Peyer's patch (tissue), 4 donors: ENCODE data around the gene POTED.
"Not testable (repeated sequence)": the region's sequence is repeated elsewhere in the genome, so short reads cannot be mapped to it uniquely, and the experiment has no call there.

Experiments
- POLR2A ChIP-seq, 2 donors: fragments of 450-650 bp; IDR thresholded peaks; one replicate each; pipeline ENCODE4 v1.5.1; 2017; ENCODE audit warnings: antibody characterized with exemption in 2 of 2, mild to moderate bottlenecking in 2 of 2, moderate library complexity in 2 of 2
- TF ChIP-seq, protein P1 (sequence below), 6 experiments: fragments of 450-650 bp in 4 of 6; fragments of 200-600 bp in 2 of 6; sonication (generic) in 1 of 6; IDR thresholded peaks; one replicate each; pipeline ENCODE4 v1.5.1; 2017 to 2019; ENCODE audit warnings: antibody characterized with exemption in 6 of 6, mild to moderate bottlenecking in 3 of 6, moderate library complexity in 1 of 6

DNA sequence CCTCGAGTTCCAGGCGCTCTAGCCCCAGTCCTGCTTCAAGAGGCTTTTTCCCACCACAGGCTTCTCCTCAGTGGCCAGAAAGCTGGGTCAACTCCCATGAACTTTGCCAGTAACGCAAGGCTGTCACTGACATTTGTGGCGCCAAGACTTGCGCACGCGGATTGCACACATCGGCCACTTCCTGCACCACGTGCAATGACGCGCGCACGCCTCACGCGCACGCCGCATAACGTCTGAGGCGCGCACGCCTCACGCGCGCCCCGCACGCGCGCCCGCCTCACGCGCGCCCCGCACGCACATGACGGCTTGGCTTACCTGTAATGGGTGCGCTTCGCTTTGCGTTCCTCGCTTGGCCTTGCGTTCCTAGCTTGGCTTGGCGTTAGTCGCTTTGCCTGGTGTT, at the start of gene POTED:
- TF ChIP-seq, protein P1, sequence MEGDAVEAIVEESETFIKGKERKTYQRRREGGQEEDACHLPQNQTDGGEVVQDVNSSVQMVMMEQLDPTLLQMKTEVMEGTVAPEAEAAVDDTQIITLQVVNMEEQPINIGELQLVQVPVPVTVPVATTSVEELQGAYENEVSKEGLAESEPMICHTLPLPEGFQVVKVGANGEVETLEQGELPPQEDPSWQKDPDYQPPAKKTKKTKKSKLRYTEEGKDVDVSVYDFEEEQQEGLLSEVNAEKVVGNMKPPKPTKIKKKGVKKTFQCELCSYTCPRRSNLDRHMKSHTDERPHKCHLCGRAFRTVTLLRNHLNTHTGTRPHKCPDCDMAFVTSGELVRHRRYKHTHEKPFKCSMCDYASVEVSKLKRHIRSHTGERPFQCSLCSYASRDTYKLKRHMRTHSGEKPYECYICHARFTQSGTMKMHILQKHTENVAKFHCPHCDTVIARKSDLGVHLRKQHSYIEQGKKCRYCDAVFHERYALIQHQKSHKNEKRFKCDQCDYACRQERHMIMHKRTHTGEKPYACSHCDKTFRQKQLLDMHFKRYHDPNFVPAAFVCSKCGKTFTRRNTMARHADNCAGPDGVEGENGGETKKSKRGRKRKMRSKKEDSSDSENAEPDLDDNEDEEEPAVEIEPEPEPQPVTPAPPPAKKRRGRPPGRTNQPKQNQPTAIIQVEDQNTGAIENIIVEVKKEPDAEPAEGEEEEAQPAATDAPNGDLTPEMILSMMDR (IDR thresholded peaks at IDR 0.05), result not testable (repeated sequence)
- not testable (repeated sequence) for TF ChIP-seq POLR2A (IDR thresholded peaks at IDR 0.05)
